Measurements from ENCODE around the gene SERP1. TPM values are rescaled to one million over a fixed set of nuclear protein-coding genes. Genes with fewer than 3 reads are reported as not detected.

Gene SERP1
- polyA plus RNA-seq, 1 of the 3 experiments (the other 2 are of a cell fraction): 77.4 TPM

DNA sequence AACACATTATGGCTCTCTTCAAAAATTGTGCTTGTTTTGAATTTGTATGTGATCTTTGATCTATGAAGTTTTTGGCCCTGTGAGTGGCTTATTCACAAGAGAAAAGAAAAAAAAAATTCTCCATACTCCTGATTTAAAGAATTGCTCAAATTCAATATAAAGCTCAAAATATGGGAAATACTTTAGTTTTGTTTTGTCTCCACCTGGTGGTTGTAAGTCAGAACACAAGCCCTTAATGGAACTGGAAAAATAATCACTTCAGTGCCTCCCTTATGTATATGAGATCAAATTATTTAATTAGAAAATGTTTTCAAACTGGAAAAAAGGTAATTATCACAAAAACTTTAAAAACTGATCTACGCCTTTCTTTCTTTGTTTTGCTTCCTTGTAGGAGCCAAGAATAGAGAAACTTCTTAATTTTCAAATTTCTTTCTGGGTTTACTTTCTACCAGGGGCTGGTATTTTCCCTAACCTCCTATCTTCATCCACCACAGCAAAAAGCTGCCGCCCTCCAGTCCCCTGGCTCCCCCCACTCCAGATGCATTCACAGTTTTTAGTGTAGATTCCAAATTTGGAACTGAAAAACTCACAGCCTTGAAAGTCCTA lies 50.6 kb downstream of the SERP1 start:
- H2AFZ ChIP-seq (ENCODE audit: low read depth): no peak overlapping the region
- no peaks in the 10 kb centered on the region for H3K79me2 ChIP-seq (ENCODE audit: insufficient read depth)
- H3K27me3 ChIP-seq (ENCODE audit: insufficient read depth): no peaks in the 10 kb centered on the region
- TF ChIP-seq RAD21 (IDR thresholded peaks at IDR 0.05; ENCODE audit: low read length) (peak; percentile 86), RCOR1 (IDR thresholded peaks at IDR 0.05; ENCODE audit: low read length) (no peak), JUND (IDR thresholded peaks at IDR 0.05) (no peak), EP300 (IDR thresholded peaks at IDR 0.05; ENCODE audit: borderline replicate concordance in 1 of 2, low read depth in 1 of 2, low read length in 1 of 2) (0 out of 4 replicates have a peak, but pooled peaks of 1 of the 2 experiments have one; percentile 12), CHD2 (IDR thresholded peaks at IDR 0.05; ENCODE audit: low read length, partially characterized antibody) (no peak), SMC3 (IDR thresholded peaks at IDR 0.05; ENCODE audit: low read depth, low read length) (peak; percentile 71), TEAD4 (IDR thresholded peaks at IDR 0.05; ENCODE audit: borderline replicate concordance, insufficient read depth) (no peak), NFIC (IDR thresholded peaks at IDR 0.05; ENCODE audit: borderline replicate concordance) (no peak)
- TF ChIP-seq, protein P1, sequence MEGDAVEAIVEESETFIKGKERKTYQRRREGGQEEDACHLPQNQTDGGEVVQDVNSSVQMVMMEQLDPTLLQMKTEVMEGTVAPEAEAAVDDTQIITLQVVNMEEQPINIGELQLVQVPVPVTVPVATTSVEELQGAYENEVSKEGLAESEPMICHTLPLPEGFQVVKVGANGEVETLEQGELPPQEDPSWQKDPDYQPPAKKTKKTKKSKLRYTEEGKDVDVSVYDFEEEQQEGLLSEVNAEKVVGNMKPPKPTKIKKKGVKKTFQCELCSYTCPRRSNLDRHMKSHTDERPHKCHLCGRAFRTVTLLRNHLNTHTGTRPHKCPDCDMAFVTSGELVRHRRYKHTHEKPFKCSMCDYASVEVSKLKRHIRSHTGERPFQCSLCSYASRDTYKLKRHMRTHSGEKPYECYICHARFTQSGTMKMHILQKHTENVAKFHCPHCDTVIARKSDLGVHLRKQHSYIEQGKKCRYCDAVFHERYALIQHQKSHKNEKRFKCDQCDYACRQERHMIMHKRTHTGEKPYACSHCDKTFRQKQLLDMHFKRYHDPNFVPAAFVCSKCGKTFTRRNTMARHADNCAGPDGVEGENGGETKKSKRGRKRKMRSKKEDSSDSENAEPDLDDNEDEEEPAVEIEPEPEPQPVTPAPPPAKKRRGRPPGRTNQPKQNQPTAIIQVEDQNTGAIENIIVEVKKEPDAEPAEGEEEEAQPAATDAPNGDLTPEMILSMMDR (IDR thresholded peaks at IDR 0.05): peak; percentile 83
- TF ChIP-seq, protein P2, sequence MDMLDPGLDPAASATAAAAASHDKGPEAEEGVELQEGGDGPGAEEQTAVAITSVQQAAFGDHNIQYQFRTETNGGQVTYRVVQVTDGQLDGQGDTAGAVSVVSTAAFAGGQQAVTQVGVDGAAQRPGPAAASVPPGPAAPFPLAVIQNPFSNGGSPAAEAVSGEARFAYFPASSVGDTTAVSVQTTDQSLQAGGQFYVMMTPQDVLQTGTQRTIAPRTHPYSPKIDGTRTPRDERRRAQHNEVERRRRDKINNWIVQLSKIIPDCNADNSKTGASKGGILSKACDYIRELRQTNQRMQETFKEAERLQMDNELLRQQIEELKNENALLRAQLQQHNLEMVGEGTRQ (IDR thresholded peaks at IDR 0.05; ENCODE audit: borderline replicate concordance, low read depth, low read length): no peak
- TF ChIP-seq, protein P3, sequence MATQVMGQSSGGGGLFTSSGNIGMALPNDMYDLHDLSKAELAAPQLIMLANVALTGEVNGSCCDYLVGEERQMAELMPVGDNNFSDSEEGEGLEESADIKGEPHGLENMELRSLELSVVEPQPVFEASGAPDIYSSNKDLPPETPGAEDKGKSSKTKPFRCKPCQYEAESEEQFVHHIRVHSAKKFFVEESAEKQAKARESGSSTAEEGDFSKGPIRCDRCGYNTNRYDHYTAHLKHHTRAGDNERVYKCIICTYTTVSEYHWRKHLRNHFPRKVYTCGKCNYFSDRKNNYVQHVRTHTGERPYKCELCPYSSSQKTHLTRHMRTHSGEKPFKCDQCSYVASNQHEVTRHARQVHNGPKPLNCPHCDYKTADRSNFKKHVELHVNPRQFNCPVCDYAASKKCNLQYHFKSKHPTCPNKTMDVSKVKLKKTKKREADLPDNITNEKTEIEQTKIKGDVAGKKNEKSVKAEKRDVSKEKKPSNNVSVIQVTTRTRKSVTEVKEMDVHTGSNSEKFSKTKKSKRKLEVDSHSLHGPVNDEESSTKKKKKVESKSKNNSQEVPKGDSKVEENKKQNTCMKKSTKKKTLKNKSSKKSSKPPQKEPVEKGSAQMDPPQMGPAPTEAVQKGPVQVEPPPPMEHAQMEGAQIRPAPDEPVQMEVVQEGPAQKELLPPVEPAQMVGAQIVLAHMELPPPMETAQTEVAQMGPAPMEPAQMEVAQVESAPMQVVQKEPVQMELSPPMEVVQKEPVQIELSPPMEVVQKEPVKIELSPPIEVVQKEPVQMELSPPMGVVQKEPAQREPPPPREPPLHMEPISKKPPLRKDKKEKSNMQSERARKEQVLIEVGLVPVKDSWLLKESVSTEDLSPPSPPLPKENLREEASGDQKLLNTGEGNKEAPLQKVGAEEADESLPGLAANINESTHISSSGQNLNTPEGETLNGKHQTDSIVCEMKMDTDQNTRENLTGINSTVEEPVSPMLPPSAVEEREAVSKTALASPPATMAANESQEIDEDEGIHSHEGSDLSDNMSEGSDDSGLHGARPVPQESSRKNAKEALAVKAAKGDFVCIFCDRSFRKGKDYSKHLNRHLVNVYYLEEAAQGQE (IDR thresholded peaks at IDR 0.05; ENCODE audit: low read depth, low read length): no peak
- TF ChIP-seq, protein P4, sequence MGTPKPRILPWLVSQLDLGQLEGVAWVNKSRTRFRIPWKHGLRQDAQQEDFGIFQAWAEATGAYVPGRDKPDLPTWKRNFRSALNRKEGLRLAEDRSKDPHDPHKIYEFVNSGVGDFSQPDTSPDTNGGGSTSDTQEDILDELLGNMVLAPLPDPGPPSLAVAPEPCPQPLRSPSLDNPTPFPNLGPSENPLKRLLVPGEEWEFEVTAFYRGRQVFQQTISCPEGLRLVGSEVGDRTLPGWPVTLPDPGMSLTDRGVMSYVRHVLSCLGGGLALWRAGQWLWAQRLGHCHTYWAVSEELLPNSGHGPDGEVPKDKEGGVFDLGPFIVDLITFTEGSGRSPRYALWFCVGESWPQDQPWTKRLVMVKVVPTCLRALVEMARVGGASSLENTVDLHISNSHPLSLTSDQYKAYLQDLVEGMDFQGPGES (IDR thresholded peaks at IDR 0.05; ENCODE audit: low read depth, low read length): no peak
- H3K36me3 ChIP-seq (replicated peaks in 1 of 2; ENCODE audit: control insufficient read depth in 1 of 2, insufficient read depth in 2 of 2, low read length in 1 of 2): no peaks in the 10 kb centered on the region
- whole genome bisulfite sequencing (ENCODE audit: low lambda C conversion rate): 4% methylated on average over 2 of the region's 2 CpGs
- H3K4me3 ChIP-seq (ENCODE audit: low read depth in 2 of 2, low read length in 1 of 2): no peak overlapping the region
- DNase-seq: peak; percentile 50
- ChIA-PET CTCF (interaction anchor here (0.6 to 2.9 kb wide), 59 partner anchors 9 to 984 kb away, joined by 3 to 34 read pairs (median 4); no protein-coding TSS in a partner anchor), POLR2A (interaction anchor here (0.6 to 1.6 kb wide), 2 partner anchors 88 to 207 kb away, joined by 3 to 4 read pairs; partner anchors contain the start of gene TSC22D2)
- H3F3A ChIP-seq (replicated peaks; ENCODE audit: insufficient read depth): peaks cover 5% of the 10 kb centered on the region
- H3K27ac ChIP-seq (ENCODE audit: low read depth in 2 of 2, low read length in 1 of 2): no peak overlapping the region
- no peaks in the 10 kb centered on the region for H4K20me1 ChIP-seq (ENCODE audit: insufficient read depth)
- no peaks in the 10 kb centered on the region for H3K9me3 ChIP-seq
- H3K9me2 ChIP-seq: no peaks in the 10 kb centered on the region
- no peak overlapping the region for H3K9ac ChIP-seq
- H3K4me2 ChIP-seq: no peak overlapping the region
- H3K4me1 ChIP-seq (ENCODE audit: control insufficient read depth in 1 of 2, insufficient read depth in 2 of 2, low read depth in 1 of 2, low read length in 1 of 2): peaks cover 0 to 6% of the 10 kb centered on the region in 2 experiments; a peak in 1 of 4 replicates
